Prostate gland (tissue), 2 donors: ENCODE measurements around the gene SEC61G. TPM values are rescaled to one million over a fixed set of nuclear protein-coding genes. Genes with fewer than 3 reads are reported as not detected.

Source experiments
- DNase-seq: peaks from one replicate; pipeline ENCODE4 v3.0.0-alpha.2; 2019; ENCODE audit warnings: low spot score
- H3K27ac ChIP-seq, 2 donors: fragments of 200-600 bp; sonication (generic); 2 replicates each; pipeline ENCODE4 v1.5.1; 2017 to 2019
- H3K27me3 ChIP-seq: fragments of 200-600 bp; sonication (generic); replicated peaks from 2 replicates; pipeline ENCODE4 v1.5.1; 2019; ENCODE audit not compliant: insufficient read depth
- H3K36me3 ChIP-seq, 2 donors: fragments of 200-600 bp; sonication (generic); 1 replicate in 1 of 2; 2 replicates in 1 of 2; pipeline versions ENCODE4 v1.5.1 to v1.8.1; 2017 to 2019
- H3K4me1 ChIP-seq: fragments of 200-600 bp; sonication (generic); replicated peaks from 2 replicates; pipeline ENCODE4 v1.5.1; 2019
- H3K4me3 ChIP-seq, 2 donors: fragments of 200-600 bp; sonication (generic); 2 replicates each; pipeline ENCODE4 v1.5.1; 2017 to 2019
- H3K9me3 ChIP-seq: fragments of 200-600 bp; sonication (generic); 2 replicates; pipeline ENCODE4 v1.5.1; 2017
- CTCF ChIP-seq, 4 experiments: fragments of 200-600 bp in 2 of 4; fragments of 450-650 bp in 2 of 4; sonication (generic) in 2 of 4; IDR thresholded peaks; 1 replicate in 3 of 4; 2 replicates in 1 of 4; pipeline ENCODE4 v1.5.1; 2016 to 2019; ENCODE audit warnings: antibody characterized with exemption in 4 of 4, mild to moderate bottlenecking in 2 of 4, moderate library complexity in 2 of 4
- POLR2A ChIP-seq: fragments of 450-650 bp; IDR thresholded peaks from one replicate; pipeline ENCODE4 v1.6.1; 2016; ENCODE audit warnings: antibody characterized with exemption, mild to moderate bottlenecking
- POLR2AphosphoS5 ChIP-seq: sonication (generic); formaldehyde crosslinking; IDR thresholded peaks from one replicate; pipeline ENCODE4 v1.6.1; 2017; ENCODE audit warnings: antibody characterized with exemption
- WGBS: methylation state at CpG from one replicate; pipeline ENCODE4 v1.1.5; 2018; 5-methylcytosine and 5-hydroxymethylcytosine counted together
- intact Hi-C: fragments of 100-400 bp; cut with DNase I; formaldehyde crosslinking; loops from one replicate; pipeline ENCODE4 v1.14.2; 2022
- total RNA-seq, 2 donors: library from RNA; depleted of rRNA; stranded (reverse); fragments of >200 nt; gene quantifications; one replicate each; pipeline ENCODE4 v1.1.0, GENCODE V29; 2016

SEC61G gene
- total RNA-seq, 2 donors from 2014 or later = 253 to 473 TPM

- Histone ChIP-seq H3K36me3 (no peaks in the 10 kb centered on the region), H3K27me3 (no peaks in the 10 kb centered on the region), H3K4me3 (no peak overlapping the region), H3K27ac (no peak overlapping the region), H3K9me3 (no peaks in the 10 kb centered on the region), H3K4me1 (no peaks in the 10 kb centered on the region)
- TF ChIP-seq POLR2A = no peak
- TF ChIP-seq POLR2AphosphoS5 = no peak
- no peak for TF ChIP-seq CTCF (IDR thresholded peaks at IDR 0.05)
- intact Hi-C loops = no loop called here
- 52% methylated on average over 1 of the region's 1 CpG for WGBS
- no peak for DNase-seq
Measured at GRCh38 chr7:54722502-54722901, 36.5 kb downstream of the SEC61G start.

DNA sequence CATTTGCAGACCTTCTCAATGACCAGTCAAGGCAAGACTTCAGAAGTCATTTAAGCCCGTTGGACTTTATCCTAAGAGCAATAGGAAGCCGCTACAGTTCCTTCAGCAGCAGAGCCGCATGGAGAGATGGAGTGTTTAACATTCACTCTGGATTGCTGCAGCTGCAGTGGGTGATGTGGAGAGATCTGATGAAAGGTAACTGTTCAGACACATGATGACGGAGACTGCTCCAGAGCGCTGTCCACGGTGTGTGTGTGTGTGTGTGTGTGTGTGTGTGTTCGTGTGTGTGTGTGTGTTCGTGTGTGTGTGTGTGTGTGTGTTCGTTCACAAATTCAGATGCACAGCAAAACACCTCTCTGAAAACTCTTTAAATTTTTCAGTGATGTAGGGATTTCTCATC lies 37.0 kb downstream of the SEC61G start:
- TF ChIP-seq CTCF (IDR thresholded peaks at IDR 0.05) (no peak), POLR2A (no peak), POLR2AphosphoS5 (no peak)
- no peak for DNase-seq
- Histone ChIP-seq H3K36me3 (no peaks in the 10 kb centered on the region), H3K4me1 (no peaks in the 10 kb centered on the region), H3K27ac (no peak overlapping the region), H3K27me3 (no peaks in the 10 kb centered on the region), H3K4me3 (no peak overlapping the region), H3K9me3 (no peaks in the 10 kb centered on the region)
- intact Hi-C loops = no loop called here
- WGBS = 74% methylated on average over 8 of the region's 9 CpGs

- Histone ChIP-seq H3K9me3 (no peaks in the 10 kb centered on the region), H3K4me3 (no peak overlapping the region), H3K27me3 (no peaks in the 10 kb centered on the region), H3K36me3 (no peaks in the 10 kb centered on the region), H3K4me1 (no peaks in the 10 kb centered on the region), H3K27ac (no peak overlapping the region)
- TF ChIP-seq POLR2AphosphoS5 = no peak
- TF ChIP-seq POLR2A = no peak
- no peak for TF ChIP-seq CTCF (IDR thresholded peaks at IDR 0.05)
- WGBS = 81% methylated on average over 4 of the region's 4 CpGs
- no peak for DNase-seq
- intact Hi-C loops = no loop called here
Measured at GRCh38 chr7:54719974-54720373, 39.0 kb downstream of the SEC61G start.

DNA sequence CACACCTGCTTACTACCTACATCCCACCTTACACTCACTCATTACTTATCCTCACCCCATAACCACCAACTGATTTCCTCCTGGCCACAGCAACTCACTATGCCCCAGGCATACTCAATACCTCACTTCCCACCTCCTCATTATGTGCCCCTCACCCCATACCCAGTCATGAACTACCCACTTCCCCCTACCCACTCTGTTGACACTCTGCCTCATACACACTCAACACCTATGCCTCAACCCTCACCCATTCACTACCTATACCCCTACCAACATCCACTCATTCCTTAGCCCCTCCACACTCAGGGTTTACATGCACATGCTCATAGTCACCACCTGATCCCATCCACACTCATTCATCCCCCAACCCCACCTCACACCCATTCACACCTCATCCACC lies 39.6 kb downstream of the SEC61G start:
- H3K4me3 ChIP-seq = no peak overlapping the region
- intact Hi-C loops = no loop called here

More for the DNA sequence above, 39.6 kb downstream of the SEC61G start:
- no peak for DNase-seq
- no peaks in the 10 kb centered on the region for H3K27me3 ChIP-seq
- H3K27ac ChIP-seq = no peak overlapping the region
- no peaks in the 10 kb centered on the region for H3K9me3 ChIP-seq
- TF ChIP-seq POLR2AphosphoS5 (no peak), POLR2A (no peak), CTCF (IDR thresholded peaks at IDR 0.05) (no peak)
- H3K36me3 ChIP-seq = no peaks in the 10 kb centered on the region
- no peaks in the 10 kb centered on the region for H3K4me1 ChIP-seq
